Measurements from ENCODE around the gene ATXN7L2. TPM values are rescaled to one million over a fixed set of nuclear protein-coding genes. Genes with fewer than 3 reads are reported as not detected.

The ATXN7L2 gene
- total and polyA plus RNA-seq, 2 of the 8 experiments (the other 6 are each of a cell fraction or from before 2014, with no cell fraction given) = 8.1 to 9.3 TPM

- H4K5ac ChIP-seq (ENCODE audit: insufficient read length, low read depth, low read length) = no peak overlapping the region
- no peak overlapping the region for H3K56ac ChIP-seq (replicated peaks; ENCODE audit: insufficient read length, low read depth, low read length)
- H3K79me1 ChIP-seq (ENCODE audit: low read depth, low read length) = no peaks in the 10 kb centered on the region; the same call in 1 of the 2 replicates
- no peak overlapping the region; the same call in 1 of the 2 replicates for H3K27ac ChIP-seq (ENCODE audit: low read depth, low read length)
- no peak overlapping the region for H3K14ac ChIP-seq (ENCODE audit: insufficient read length)
- H3K9me3 ChIP-seq (ENCODE audit: insufficient read depth in 2 of 2, low read depth in 1 of 2, low read length in 1 of 2) = no peaks in the 10 kb centered on the region
- WGBS, 2 experiments (ENCODE audit: extremely low coverage in 1 of 2, insufficient coverage in 1 of 2, insufficient read length in 1 of 2, insufficient replicate concordance in 2 of 2, low coverage in 1 of 2, low lambda C conversion rate in 2 of 2, missing lambda C conversion rate in 1 of 2) = 93% methylated on average over 10 of the region's 12 CpGs; no CpG with 5 or more reads in 1 of the 2 experiments
- no peak overlapping the region for H2BK15ac ChIP-seq (ENCODE audit: low read length)
- H3K23ac ChIP-seq (ENCODE audit: insufficient read length) = no peak overlapping the region
- FAIRE-seq (no peak), DNase-seq (ENCODE audit: low read depth in 1 of 2, low spot score in 2 of 2) (no peak)
- H2BK12ac ChIP-seq (ENCODE audit: low read depth, low read length) = no peak overlapping the region
- no peak overlapping the region for H4K8ac ChIP-seq (ENCODE audit: extremely low read depth, insufficient read depth, low read length)
- no peak overlapping the region for H3K18ac ChIP-seq (ENCODE audit: extremely low read depth, low read length)
- H4K20me1 ChIP-seq (replicated peaks in 1 of 2; ENCODE audit: control insufficient read depth in 1 of 2, insufficient read depth in 2 of 2, low read length in 2 of 2) = peaks cover 0 to 1% of the 10 kb centered on the region in 2 experiments
- no peak overlapping the region for H2BK5ac ChIP-seq (ENCODE audit: low read depth, low read length)
- peaks cover 12% of the 10 kb centered on the region for H3K23me2 ChIP-seq (ENCODE audit: low read depth, low read length)
- no peak overlapping the region for H3K4ac ChIP-seq (replicated peaks; ENCODE audit: insufficient read length, low read depth, low read length)
- peaks cover 0 to 6% (median 2%) of the 10 kb centered on the region in 4 experiments; a peak in 3 of 7 replicates for H3K4me1 ChIP-seq (replicated peaks in 1 of 4; ENCODE audit: control insufficient read depth in 3 of 4, insufficient read depth in 4 of 4, low read length in 3 of 4)
- no peak overlapping the region for H3K4me2 ChIP-seq (ENCODE audit: insufficient read depth in 1 of 2, low read depth in 2 of 2, low read length in 2 of 2)
- H3K36me3 ChIP-seq (ENCODE audit: control insufficient read depth in 2 of 4, insufficient read depth in 4 of 4, low read length in 3 of 4) = no peaks in the 10 kb centered on the region; a peak in 1 of 8 replicates
- H3K79me2 ChIP-seq (ENCODE audit: control insufficient read depth in 1 of 2, insufficient read depth in 2 of 2, low read length in 2 of 2) = no peaks in the 10 kb centered on the region
- ChIA-PET CTCF (ENCODE audit: partially characterized antibody) (interaction anchor here (0.6 to 43.7 kb wide), 8 partner anchors 9 to 184 kb away, joined by 3 to 1755 read pairs (median 6); partner anchors contain the start of genes AMIGO1, ATXN7L2, GPR61 and PSMA5), POLR2A (ENCODE audit: partially characterized antibody) (interaction anchor here (0.7 to 3.1 kb wide), 4 partner anchors 19 to 180 kb away, joined by 3 to 10 read pairs (median 4); partner anchors contain the start of gene GPR61)
- H2BK20ac ChIP-seq (ENCODE audit: low read length) = no peak overlapping the region
- H3K4me3 ChIP-seq (ENCODE audit: extremely low read depth in 1 of 4, insufficient read depth in 2 of 4, low read depth in 3 of 4, low read length in 4 of 4) = no peak overlapping the region
- H3K27me3 ChIP-seq (replicated peaks in 1 of 4; ENCODE audit: control insufficient read depth in 3 of 4, extremely low read depth in 1 of 4, insufficient read depth in 3 of 4, low read length in 3 of 4) = no peaks in the 10 kb centered on the region
- H3K9ac ChIP-seq (replicated peaks in 1 of 4; ENCODE audit: extremely low read depth in 1 of 4, low read depth in 3 of 4, low read length in 3 of 4) = no peak overlapping the region
- H2AK5ac ChIP-seq (ENCODE audit: low read depth, low read length) = no peak overlapping the region
- H2AFZ ChIP-seq (ENCODE audit: low read length) = no peak overlapping the region
- no peak overlapping the region for H2BK120ac ChIP-seq (replicated peaks; ENCODE audit: low read depth, low read length)
- H4K91ac ChIP-seq (replicated peaks; ENCODE audit: insufficient read length, low read length) = no peak overlapping the region
- TF ChIP-seq TBP (IDR thresholded peaks at IDR 0.05; ENCODE audit: low read depth, low read length) (no peak), SIX5 (IDR thresholded peaks at IDR 0.05; ENCODE audit: low read depth, low read length) (no peak), BRCA1 (IDR thresholded peaks at IDR 0.05; ENCODE audit: low read depth, low read length) (no peak), CHD1 (IDR thresholded peaks at IDR 0.05; ENCODE audit: low read depth, low read length) (no peak), JUN (IDR thresholded peaks at IDR 0.05; ENCODE audit: low read depth, low read length) (no peak), SRF (IDR thresholded peaks at IDR 0.05; ENCODE audit: low read depth, low read length) (no peak), ZNF274 (IDR thresholded peaks at IDR 0.05; ENCODE audit: borderline replicate concordance, extremely low read depth, low read length) (no peak), ASH2L (IDR thresholded peaks at IDR 0.05; ENCODE audit: low read length) (no peak), E2F6 (IDR thresholded peaks at IDR 0.05) (no peak), EZH2 (IDR thresholded peaks at IDR 0.05; ENCODE audit: low read depth, low read length, severe bottlenecking) (no peak), SP1 (IDR thresholded peaks at IDR 0.05; ENCODE audit: low read depth, low read length) (no peak), BCL11A (IDR thresholded peaks at IDR 0.05; ENCODE audit: low read depth in 2 of 2, low read length in 2 of 2) (no peak), USF2 (IDR thresholded peaks at IDR 0.05; ENCODE audit: low read length) (no peak)
Measured at GRCh38 chr1:109488696-109489095, 5.0 kb downstream of the ATXN7L2 start.
